Mesothelial cell of epicardium (in vitro differentiated cells): ENCODE measurements around the gene FRAT1. TPM values are rescaled to one million over a fixed set of nuclear protein-coding genes. Genes with fewer than 3 reads are reported as not detected.

Experiments used
- DNase-seq, 2 experiments: peaks; one replicate each; pipeline ENCODE4 v3.0.0; 2021; ENCODE audit warnings: low spot score in 2 of 2; ENCODE audit not compliant: unreplicated experiment in 2 of 2
- H3K27ac Mint-ChIP-seq: 2 replicates; pipeline ENCODE4 v1.8.0; 2021; ENCODE audit warnings: mixed read lengths
- H3K27me3 Mint-ChIP-seq: 2 replicates; pipeline ENCODE4 v1.8.0; 2021; ENCODE audit warnings: low read depth, mixed read lengths
- H3K36me3 Mint-ChIP-seq: 2 replicates; pipeline ENCODE4 v1.8.0; 2021; ENCODE audit warnings: mixed read lengths
- H3K4me1 Mint-ChIP-seq: 2 replicates; pipeline ENCODE4 v1.8.0; 2021; ENCODE audit warnings: mixed read lengths
- H3K4me3 Mint-ChIP-seq: 2 replicates; pipeline ENCODE4 v1.8.0; 2021; ENCODE audit warnings: mild to moderate bottlenecking, moderate library complexity, mixed read lengths
- H3K9me3 Mint-ChIP-seq: 2 replicates; pipeline ENCODE4 v1.8.0; 2021; ENCODE audit warnings: mixed read lengths
- CTCF ChIP-seq: fragments of 200-600 bp; sonication (generic); IDR thresholded peaks from one replicate; pipeline ENCODE4 v1.5.0; 2021; ENCODE audit warnings: antibody characterized with exemption; ENCODE audit not compliant: unreplicated experiment
- total RNA-seq: library from RNA; stranded (reverse); gene quantifications from 3 replicates; pipeline ENCODE4 v1.2.1, GENCODE V29; 2021

The FRAT1 gene
- total RNA-seq, 1 donor from 2014 or later, result 2.9 TPM

GRCh38 chr10:97367126-97367649 is 48.1 kb downstream of the FRAT1 start:
- Mint-ChIP-seq H3K4me1 (no peaks in the 10 kb centered on the region), H3K9me3 (no peaks in the 10 kb centered on the region), H3K27me3 (no peaks in the 10 kb centered on the region), H3K27ac (no peak overlapping the region), H3K4me3 (no peak overlapping the region), H3K36me3 (peaks cover 44% of the 10 kb centered on the region)
- no peak for DNase-seq
- TF ChIP-seq CTCF, result no peak

Other genes starting within 250 kb of the FRAT1 start
- gene SLIT1, start 133.3 kb upstream of the FRAT1 start, total RNA-seq, result 0.27 to 0.40 TPM (median 0.40 TPM) in 3 replicates
- 19.4 to 22.8 TPM (median 22.6 TPM) in 3 replicates for gene ARHGAP19, start 26.6 kb upstream of the FRAT1 start, total RNA-seq
- gene FRAT2, start 15.5 kb downstream of the FRAT1 start, total RNA-seq, result 8.9 to 9.2 TPM (median 9.0 TPM) in 3 replicates
- gene RRP12, start 82.1 kb downstream of the FRAT1 start, total RNA-seq, result 35.7 to 42.4 TPM (median 41.9 TPM) in 3 replicates
- 188 to 197 TPM (median 188 TPM) in 3 replicates for gene PGAM1, start 106.9 kb downstream of the FRAT1 start, total RNA-seq
- gene EXOSC1, start 126.7 kb downstream of the FRAT1 start, total RNA-seq, result 28.2 to 31.2 TPM (median 30.6 TPM) in 3 replicates
- 36.9 to 41.4 TPM (median 39.7 TPM) in 3 replicates for gene ZDHHC16, start 126.9 kb downstream of the FRAT1 start, total RNA-seq
- 82.5 to 88.1 TPM (median 84.9 TPM) in 3 replicates for gene MMS19, start 179.2 kb downstream of the FRAT1 start, total RNA-seq
- gene UBTD1, start 179.7 kb downstream of the FRAT1 start, total RNA-seq, result 9.1 to 9.4 TPM (median 9.4 TPM) in 3 replicates